ENCODE measurements around the gene UPF1.
"Not testable (repeated sequence)": the region's sequence is repeated elsewhere in the genome, so short reads cannot be mapped to it uniquely, and the experiment has no call there.

Gene UPF1

DNA sequence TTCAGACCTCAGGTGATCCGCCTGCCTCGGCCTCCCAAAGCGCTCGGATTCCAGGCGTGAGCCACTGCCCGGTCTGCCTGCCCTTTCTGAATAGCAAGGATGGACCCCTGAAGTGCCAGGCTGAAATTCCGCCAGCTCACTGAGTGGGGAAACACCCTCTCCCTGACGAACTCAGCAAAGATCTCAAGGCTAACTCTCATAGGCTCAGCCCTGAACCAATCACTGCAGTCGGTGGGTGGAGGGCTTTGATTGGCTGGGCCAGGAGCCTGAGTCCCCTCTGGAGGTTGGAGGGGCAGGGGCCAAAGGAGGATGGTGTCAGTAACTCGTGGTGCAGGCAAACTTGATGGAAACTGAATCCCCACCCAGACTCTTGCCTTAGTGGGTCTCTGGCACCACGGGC is 29.4 kb upstream of the UPF1 start:
- DNase-seq (ENCODE audit: insufficient read length) = no peak

DNA sequence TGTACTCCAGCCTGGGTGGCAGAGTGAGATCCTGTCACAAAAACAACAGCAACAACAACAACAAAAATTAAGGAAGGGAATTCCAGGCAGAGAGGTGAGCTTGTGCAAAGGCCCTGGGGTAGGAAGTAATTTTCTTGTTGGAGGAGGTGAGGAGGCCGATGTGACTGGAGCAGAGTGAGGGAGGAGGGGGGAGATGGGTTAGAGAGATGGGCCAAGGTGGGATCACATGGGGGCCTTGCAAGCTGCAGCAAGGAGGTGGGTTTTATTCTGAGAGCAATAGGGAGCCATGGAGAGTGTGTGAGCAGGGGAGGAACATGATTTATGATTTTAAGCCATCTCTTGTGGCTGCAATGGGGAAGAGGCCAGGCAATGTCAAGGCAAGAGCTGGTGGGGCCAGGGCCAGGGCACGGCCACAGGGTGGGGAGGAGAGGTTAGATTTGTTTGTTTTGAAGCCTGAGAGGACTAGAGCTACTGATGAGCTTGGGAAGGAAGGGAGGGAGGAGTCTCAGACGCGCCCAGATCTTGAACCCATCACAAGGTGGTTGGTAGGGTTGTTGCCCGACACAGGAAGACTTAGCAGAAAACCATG is 28.1 kb upstream of the UPF1 start:
- TF ChIP-seq POLR2A (IDR thresholded peaks at IDR 0.05; ENCODE audit: low read depth, low read length) = no peak
- TF ChIP-seq POLR2AphosphoS5 (IDR thresholded peaks at IDR 0.05; ENCODE audit: low read depth, low read length) = no peak
- no peak for TF ChIP-seq TAF1 (IDR thresholded peaks at IDR 0.05; ENCODE audit: borderline replicate concordance, low read depth, low read length)
- no peak for DNase-seq (ENCODE audit: insufficient read length)
- FAIRE-seq = no peak

More for the DNA sequence above, 29.4 kb upstream of the UPF1 start:
- TF ChIP-seq TAF1 (IDR thresholded peaks at IDR 0.05; ENCODE audit: borderline replicate concordance, low read depth, low read length) (no peak), POLR2A (IDR thresholded peaks at IDR 0.05; ENCODE audit: low read depth, low read length) (no peak), POLR2AphosphoS5 (IDR thresholded peaks at IDR 0.05; ENCODE audit: low read depth, low read length) (no peak)
- no peak for FAIRE-seq

- TF ChIP-seq POLR2AphosphoS5 (IDR thresholded peaks at IDR 0.05; ENCODE audit: low read depth, low read length) = no peak
- no peak for TF ChIP-seq TAF1 (IDR thresholded peaks at IDR 0.05; ENCODE audit: borderline replicate concordance, low read depth, low read length)
- no peak for TF ChIP-seq POLR2A (IDR thresholded peaks at IDR 0.05; ENCODE audit: low read depth, low read length)
- DNase-seq (ENCODE audit: insufficient read length) = no peak
- no peak for FAIRE-seq
Observed at GRCh38 chr19:18804139-18804601, 27.6 kb upstream of the UPF1 start.

DNA sequence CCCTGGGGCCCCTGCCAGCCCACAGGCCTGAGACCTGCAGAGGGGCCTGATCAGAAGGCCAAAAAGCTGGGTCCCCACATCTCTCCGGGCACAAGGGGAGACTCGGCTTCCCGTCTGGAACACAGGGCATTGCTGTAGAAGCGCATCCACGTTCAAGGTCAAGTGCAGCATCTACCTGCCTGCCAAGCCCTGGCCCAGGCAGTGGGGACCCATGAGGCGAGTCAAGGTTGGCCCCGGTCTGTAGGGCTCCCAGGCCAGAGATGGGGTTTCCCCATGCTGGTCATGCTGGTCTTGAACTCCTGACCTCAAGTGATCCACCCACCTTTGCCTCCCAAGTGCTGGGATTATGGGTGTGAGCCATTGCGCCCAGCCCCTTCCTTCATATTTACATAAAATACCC is 27.1 kb upstream of the UPF1 start:
- DNase-seq (ENCODE audit: insufficient read length) = no peak
- TF ChIP-seq POLR2A (IDR thresholded peaks at IDR 0.05; ENCODE audit: low read depth, low read length) (no peak), TAF1 (IDR thresholded peaks at IDR 0.05; ENCODE audit: borderline replicate concordance, low read depth, low read length) (no peak), POLR2AphosphoS5 (IDR thresholded peaks at IDR 0.05; ENCODE audit: low read depth, low read length) (no peak)
- no peak for FAIRE-seq

DNA sequence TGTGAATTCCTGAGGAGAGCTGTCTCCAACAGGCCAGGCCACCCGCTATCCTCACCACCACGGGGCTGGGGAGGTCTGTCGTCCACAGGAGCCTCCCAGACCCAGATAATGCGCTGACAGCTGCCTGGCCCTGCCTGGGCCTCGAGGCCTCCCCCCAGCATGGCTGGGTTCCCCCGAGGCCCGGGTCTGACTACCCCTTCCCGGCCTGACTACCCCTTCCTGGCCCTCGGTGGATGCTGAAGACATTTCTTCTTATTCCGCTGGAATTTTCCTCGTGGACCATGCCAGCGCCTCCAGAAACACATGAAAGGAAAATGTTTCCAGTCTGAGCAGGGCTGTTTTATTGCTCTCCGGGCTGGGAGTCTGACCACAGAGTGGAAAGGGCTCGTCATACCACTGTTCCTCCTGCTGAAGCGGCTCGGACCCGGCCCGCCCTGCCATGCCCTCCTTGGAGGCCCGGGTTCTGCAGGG is 23.9 kb upstream of the UPF1 start:
- no peak for DNase-seq (ENCODE audit: insufficient read length)

DNA sequence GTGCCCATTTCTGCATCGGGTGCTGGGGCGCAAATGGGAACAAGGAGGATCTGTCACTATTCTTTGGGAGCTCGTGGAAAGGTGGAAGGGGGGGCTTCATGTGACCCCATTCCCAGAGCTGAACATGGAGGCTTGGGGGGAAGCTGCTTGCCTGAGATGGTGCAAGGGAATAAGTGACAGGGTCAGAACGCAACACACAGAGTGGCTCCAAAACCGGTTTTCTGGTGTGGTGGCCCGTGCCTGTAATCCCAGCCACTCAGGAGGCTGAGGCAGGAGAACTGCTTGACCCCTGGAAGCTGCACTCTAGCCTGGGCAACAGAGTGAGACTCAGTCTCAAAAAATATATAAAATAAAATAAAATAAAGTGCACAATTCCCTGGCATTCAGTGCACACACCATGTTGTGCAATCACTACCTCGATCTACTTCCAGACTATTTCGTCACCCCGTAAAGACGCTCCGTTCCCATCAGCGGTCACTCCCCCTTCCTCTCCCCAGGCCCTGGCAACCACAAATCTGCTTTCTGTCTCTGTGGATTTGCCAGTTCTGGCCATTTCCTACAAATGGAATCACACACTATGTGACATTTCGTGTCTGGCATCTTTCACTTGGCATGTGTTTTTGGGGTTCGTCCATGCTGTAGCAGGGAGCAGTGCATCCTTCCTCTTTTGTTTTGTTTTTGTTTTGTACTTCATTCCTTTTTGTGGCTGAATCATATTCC is 22.4 kb upstream of the UPF1 start:
- no peak for DNase-seq (ENCODE audit: insufficient read length)
- FAIRE-seq = no peak
- no peak for TF ChIP-seq POLR2AphosphoS5 (IDR thresholded peaks at IDR 0.05; ENCODE audit: low read depth, low read length)
- no peak for TF ChIP-seq TAF1 (IDR thresholded peaks at IDR 0.05; ENCODE audit: borderline replicate concordance, low read depth, low read length)
- TF ChIP-seq POLR2A (IDR thresholded peaks at IDR 0.05; ENCODE audit: low read depth, low read length) = no peak

More for the DNA sequence above, 23.9 kb upstream of the UPF1 start:
- FAIRE-seq = no peak
- no peak for TF ChIP-seq POLR2AphosphoS5 (IDR thresholded peaks at IDR 0.05; ENCODE audit: low read depth, low read length)
- TF ChIP-seq POLR2A (IDR thresholded peaks at IDR 0.05; ENCODE audit: low read depth, low read length) = no peak
- TF ChIP-seq TAF1 (IDR thresholded peaks at IDR 0.05; ENCODE audit: borderline replicate concordance, low read depth, low read length) = no peak

DNA sequence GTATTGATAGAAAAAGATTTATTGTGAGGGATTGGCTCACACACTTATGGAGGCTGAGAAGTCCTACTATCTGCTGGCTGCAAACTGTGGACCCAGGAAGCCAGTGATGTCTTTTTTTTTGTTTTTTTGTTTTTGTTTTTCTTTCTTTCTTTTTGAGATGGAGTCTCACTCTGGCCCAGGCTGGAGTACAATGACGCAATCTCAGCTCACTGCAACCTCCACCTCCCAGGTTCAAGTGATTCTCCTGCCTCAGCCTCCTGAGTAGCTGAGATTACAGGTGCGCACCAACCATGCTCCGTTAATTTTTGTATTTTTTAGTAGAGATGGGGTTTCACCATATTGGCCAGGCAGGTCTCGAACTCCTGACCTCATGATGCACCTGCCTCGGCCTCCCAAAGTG is 20.1 kb upstream of the UPF1 start:
- DNase-seq (ENCODE audit: insufficient read length); FAIRE-seq: not testable (repeated sequence)

- DNase-seq (ENCODE audit: insufficient read length) (no peak), FAIRE-seq (no peak)
- TF ChIP-seq POLR2AphosphoS5 (IDR thresholded peaks at IDR 0.05; ENCODE audit: low read depth, low read length) (no peak), TAF1 (IDR thresholded peaks at IDR 0.05; ENCODE audit: borderline replicate concordance, low read depth, low read length) (no peak), POLR2A (IDR thresholded peaks at IDR 0.05; ENCODE audit: low read depth, low read length) (no peak)
Observed at GRCh38 chr19:18814063-18814462, 17.7 kb upstream of the UPF1 start.

GRCh38 chr19:18815673-18816072 is 16.1 kb upstream of the UPF1 start:
- TF ChIP-seq TAF1 (IDR thresholded peaks at IDR 0.05; ENCODE audit: borderline replicate concordance, low read depth, low read length) (no peak), POLR2AphosphoS5 (IDR thresholded peaks at IDR 0.05; ENCODE audit: low read depth, low read length) (no peak), POLR2A (IDR thresholded peaks at IDR 0.05; ENCODE audit: low read depth, low read length) (no peak)
- FAIRE-seq = no peak
- DNase-seq (ENCODE audit: insufficient read length) = no peak

DNA sequence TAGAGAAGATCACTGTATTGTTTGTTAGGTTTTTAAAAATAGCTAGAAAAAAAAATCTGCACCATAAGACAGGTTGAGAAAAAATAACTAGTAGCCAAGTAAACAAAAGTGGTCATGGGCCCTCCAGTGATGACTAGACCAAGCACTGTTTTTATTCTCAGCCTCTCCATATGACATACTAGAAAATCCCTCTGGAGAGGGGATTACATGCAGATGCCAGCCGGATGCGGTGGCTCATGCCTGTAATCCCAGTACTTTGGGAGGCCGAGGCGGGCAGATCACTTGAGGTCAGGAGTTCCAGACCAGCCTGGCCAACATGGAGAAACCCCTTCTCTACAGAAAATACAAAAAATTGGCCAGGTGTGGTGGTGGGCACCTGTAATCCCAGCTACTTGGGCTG is 15.1 kb upstream of the UPF1 start:
- DNase-seq (ENCODE audit: insufficient read length); FAIRE-seq: not testable (repeated sequence)

GRCh38 chr19:18817574-18817973 is 14.2 kb upstream of the UPF1 start:
- DNase-seq (ENCODE audit: insufficient read length) (no peak), FAIRE-seq (no peak)
- no peak for TF ChIP-seq TAF1 (IDR thresholded peaks at IDR 0.05; ENCODE audit: borderline replicate concordance, low read depth, low read length)
- TF ChIP-seq POLR2A (IDR thresholded peaks at IDR 0.05; ENCODE audit: low read depth, low read length) = no peak
- TF ChIP-seq POLR2AphosphoS5 (IDR thresholded peaks at IDR 0.05; ENCODE audit: low read depth, low read length) = no peak

GRCh38 chr19:18828786-18829185 is 3.0 kb upstream of the UPF1 start:
- DNase-seq (ENCODE audit: insufficient read length) (no peak), FAIRE-seq (no peak)
- no peak for TF ChIP-seq TAF1 (IDR thresholded peaks at IDR 0.05; ENCODE audit: borderline replicate concordance, low read depth, low read length)
